GM12878 (cell line): Measurements from ENCODE around the gene CA5A. TPM values are rescaled to one million over a fixed set of nuclear protein-coding genes. Genes with fewer than 3 reads are reported as not detected.

ENCODE experiments used
- ESRRA ChIP-seq: IDR thresholded peaks from 2 replicates; pipeline ENCODE4 v1.6.1; 2012; ENCODE audit warnings: mild to moderate bottlenecking, low read length, improper control_type of control experiment
- FOXK2 ChIP-seq: fragments of 450-650 bp; IDR thresholded peaks from 2 replicates; pipeline ENCODE4 v1.6.1; 2017; ENCODE audit warnings: mild to moderate bottlenecking, moderate library complexity
- NR2C2 ChIP-seq: IDR thresholded peaks from 2 replicates; pipeline ENCODE4 v1.6.1; 2011; ENCODE audit warnings: borderline replicate concordance, low read depth; ENCODE audit not compliant: control insufficient read depth, insufficient read length
- PKNOX1 ChIP-seq: fragments of 450-650 bp; IDR thresholded peaks from 2 replicates; pipeline ENCODE4 v1.6.1; 2016; ENCODE audit warnings: mild to moderate bottlenecking
- POU2F2 ChIP-seq: IDR thresholded peaks from 3 replicates; pipeline ENCODE4 v1.6.1; 2011; ENCODE audit warnings: low read depth, mild to moderate bottlenecking, low read length, borderline replicate concordance
- SPI1 ChIP-seq: IDR thresholded peaks from 2 replicates; pipeline ENCODE4 v1.6.1; 2011; ENCODE audit warnings: low read depth, mild to moderate bottlenecking, low read length, moderate library complexity, borderline replicate concordance; ENCODE audit not compliant: insufficient read depth
- USF1 ChIP-seq: IDR thresholded peaks from 2 replicates; pipeline ENCODE4 v1.6.1; 2011; ENCODE audit warnings: borderline replicate concordance, low read depth, mild to moderate bottlenecking, moderate library complexity, mixed read lengths, low read length; ENCODE audit not compliant: insufficient read depth; ENCODE audit errors: extremely low read length
- WRNIP1 ChIP-seq: IDR thresholded peaks from 2 replicates; pipeline ENCODE4 v1.6.1; 2011; ENCODE audit warnings: low read depth, low read length, improper control_type of control experiment, borderline replicate concordance
- ZBTB40 ChIP-seq: fragments of 450-650 bp; IDR thresholded peaks from 2 replicates; pipeline ENCODE4 v1.6.1; 2016; ENCODE audit warnings: mild to moderate bottlenecking, moderate library complexity, borderline replicate concordance
- polyA plus RNA-seq, 11 experiments: library from polyadenylated mRNA; depleted of rRNA in 4 of 11; unstranded in 6 of 11; stranded (reverse) in 5 of 11; fragments of >200 nt; fragmentation: Nextera tagmentation in 4 of 11; fragmentation: Illumina TruSeq in 1 of 11; extraction: Ambion mirVana in 4 of 11; extraction: Trizol in 1 of 11; gene quantifications; 1 replicate in 1 of 11; 2 replicates in 10 of 11; pipeline versions ENCODE4 v1.2.1 to v1.2.3, GENCODE V29; 2011 to 2016; ENCODE audit warnings: inconsistent platforms in 2 of 11, missing spikeins in 2 of 11, low read depth in 1 of 11
- total RNA-seq, 4 experiments: library from RNA; depleted of rRNA in 3 of 4; stranded (reverse); fragments of >200 nt in 3 of 4; fragmentation: Illumina TruSeq in 1 of 4; extraction: Trizol in 1 of 4; gene quantifications; 2 replicates each; pipeline versions ENCODE4 v1.2.1 to v1.2.3, GENCODE V29; 2013 to 2021

The CA5A gene
- total and polyA plus RNA-seq, 10 of the 15 experiments (the other 5 are each of a cell fraction or from before 2014, with no cell fraction given), result not detected

GRCh38 chr16:87948735-87949070 is 12.4 kb upstream of the CA5A start (continued):
- TF ChIP-seq ZBTB40 (no peak), FOXK2 (no peak), WRNIP1 (no peak), NR2C2 (no peak), PKNOX1 (no peak), SPI1 (no peak), POU2F2 (no peak), ESRRA (no peak), USF1 (no peak)
